Measurements from ENCODE around the gene WWOX. TPM values are rescaled to one million over a fixed set of nuclear protein-coding genes. Genes with fewer than 3 reads are reported as not detected.

Gene WWOX
- total and polyA plus RNA-seq, 2 of the 13 experiments (the other 11 are each of a cell fraction or from before 2014, with no cell fraction given), result 9.1 to 37.4 TPM

DNA sequence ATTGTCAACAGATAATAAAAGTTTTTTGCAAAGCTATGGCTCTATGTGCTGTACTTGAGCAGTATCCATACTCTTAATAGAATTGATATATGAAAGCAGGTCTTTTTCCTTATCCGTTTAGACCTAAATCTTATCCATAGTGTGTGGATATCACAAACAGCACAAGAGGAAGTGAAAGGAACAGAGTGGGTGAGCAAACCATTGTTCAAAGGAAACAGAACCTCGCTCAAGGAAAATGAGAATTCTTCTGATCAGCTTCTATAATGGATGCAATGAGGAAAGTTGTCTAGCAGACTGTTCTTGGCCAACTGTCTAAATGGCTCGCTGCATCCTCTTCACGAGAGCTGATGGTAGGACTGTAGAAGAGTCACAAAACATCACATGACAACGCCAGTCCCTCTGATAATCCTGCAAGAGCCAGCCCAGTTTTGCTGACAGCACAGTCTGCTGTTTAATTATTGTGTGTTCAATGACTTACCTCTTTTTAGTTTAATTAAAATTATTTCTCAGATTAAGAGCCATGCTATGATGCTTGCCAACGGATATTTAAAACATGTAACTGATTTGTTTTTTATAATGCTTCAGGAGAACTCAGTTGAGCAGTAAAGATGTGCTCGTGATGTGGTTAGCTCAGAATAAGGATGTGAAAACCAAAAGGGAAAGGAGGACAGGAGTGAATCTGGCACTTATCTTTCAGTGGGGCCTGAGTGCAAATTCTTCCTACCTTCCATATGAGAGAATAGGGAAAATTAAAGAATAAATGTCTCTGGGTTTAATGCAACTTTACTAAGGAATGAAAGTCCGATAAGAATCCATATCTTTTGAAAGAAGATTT is 38.5 kb downstream of the WWOX start (continued):
- no peak for TF ChIP-seq ARID4A (CRISPR knock-in tag; IDR thresholded peaks at IDR 0.05; ENCODE audit: borderline replicate concordance)
- TF ChIP-seq, protein P1, sequence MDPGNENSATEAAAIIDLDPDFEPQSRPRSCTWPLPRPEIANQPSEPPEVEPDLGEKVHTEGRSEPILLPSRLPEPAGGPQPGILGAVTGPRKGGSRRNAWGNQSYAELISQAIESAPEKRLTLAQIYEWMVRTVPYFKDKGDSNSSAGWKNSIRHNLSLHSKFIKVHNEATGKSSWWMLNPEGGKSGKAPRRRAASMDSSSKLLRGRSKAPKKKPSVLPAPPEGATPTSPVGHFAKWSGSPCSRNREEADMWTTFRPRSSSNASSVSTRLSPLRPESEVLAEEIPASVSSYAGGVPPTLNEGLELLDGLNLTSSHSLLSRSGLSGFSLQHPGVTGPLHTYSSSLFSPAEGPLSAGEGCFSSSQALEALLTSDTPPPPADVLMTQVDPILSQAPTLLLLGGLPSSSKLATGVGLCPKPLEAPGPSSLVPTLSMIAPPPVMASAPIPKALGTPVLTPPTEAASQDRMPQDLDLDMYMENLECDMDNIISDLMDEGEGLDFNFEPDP (CRISPR knock-in tag; conservative IDR thresholded peaks at IDR 0.05), result no peak
- TF ChIP-seq MEIS1 (CRISPR knock-in tag; IDR thresholded peaks at IDR 0.05; ENCODE audit: borderline replicate concordance), result no peak
- no peak for TF ChIP-seq ZSCAN22 (CRISPR knock-in tag; IDR thresholded peaks at IDR 0.05)
- no peak for TF ChIP-seq DR1 (CRISPR knock-in tag; IDR thresholded peaks at IDR 0.05)
- TF ChIP-seq ZNF335 (CRISPR knock-in tag; IDR thresholded peaks at IDR 0.05), result no peak
